B cell (primary cell): ENCODE measurements around the gene GGACT. TPM values are rescaled to one million over a fixed set of nuclear protein-coding genes. Genes with fewer than 3 reads are reported as not detected.

Experiments used
- ATAC-seq: fragments of 200-7000 bp; cut with Tn5 transposase; one replicate; pipeline ENCODE4 v1.10.0; 2021; ENCODE audit warnings: low read depth, mild to moderate bottlenecking, moderate number of reproducible peaks, moderate library complexity
- CTCF ChIA-PET: fragments of 350-600 bp; sonication (Branson Sonifier 250); formaldehyde crosslinking; loops from one replicate; lab custom pipeline; 2021; ENCODE audit warnings: antibody characterized with exemption, inconsistent platforms; lab: Charles Lee
- POLR2A ChIA-PET: fragments of 350-600 bp; sonication (Branson Sonifier 250); formaldehyde crosslinking; loops from one replicate; lab custom pipeline; 2021; ENCODE audit warnings: antibody characterized with exemption; lab: Charles Lee
- DNase-seq: peaks from one replicate; pipeline ENCODE4 v3.0.0; 2013
- H2AFZ ChIP-seq: 2 replicates; pipeline ENCODE4 v1.6.1; 2012; ENCODE audit warnings: mild to moderate bottlenecking, low read depth, low read length; ENCODE audit not compliant: insufficient read depth, poor library complexity, severe bottlenecking
- H3K27ac ChIP-seq, 2 donors: 1 replicate in 1 of 2; 2 replicates in 1 of 2; pipeline ENCODE4 v1.5.1; 2012 to 2013; ENCODE audit warnings: low read length in 2 of 2, mild to moderate bottlenecking in 2 of 2, moderate library complexity in 1 of 2
- H3K27me3 ChIP-seq, 4 experiments: fragments of 200-600 bp in 1 of 4; sonication (generic) in 1 of 4; replicated peaks in 1 of 4; 1 replicate in 2 of 4; 2 replicates in 2 of 4; pipeline versions ENCODE4 v1.6.1 to v1.7.0; 2013 to 2016; ENCODE audit warnings: low read length in 3 of 4, mild to moderate bottlenecking in 2 of 4, mixed read lengths in 1 of 4, moderate library complexity in 1 of 4; ENCODE audit not compliant: insufficient read depth in 4 of 4, control insufficient read depth in 3 of 4; ENCODE audit errors: control extremely low read depth in 1 of 4
- H3K36me3 ChIP-seq, 2 experiments: replicated peaks in 1 of 2; 1 replicate in 1 of 2; 2 replicates in 1 of 2; pipeline versions ENCODE4 v1.6.1 to v1.7.1; 2013; ENCODE audit warnings: low read length in 1 of 2; ENCODE audit not compliant: insufficient read depth in 2 of 2, control insufficient read depth in 1 of 2; ENCODE audit errors: control extremely low read depth in 1 of 2, extremely low read depth in 1 of 2
- H3K4me1 ChIP-seq, 2 donors: fragments of 200-600 bp in 1 of 2; sonication (generic) in 1 of 2; 1 replicate in 1 of 2; 2 replicates in 1 of 2; pipeline versions ENCODE4 v1.5.1 to v1.6.1; 2013 to 2017; ENCODE audit warnings: low read length in 2 of 2; ENCODE audit not compliant: control insufficient read depth in 2 of 2, insufficient read depth in 2 of 2
- H3K4me2 ChIP-seq: replicated peaks from 2 replicates; pipeline ENCODE3; 2012; ENCODE audit warnings: mild to moderate bottlenecking, low read depth, low read length; ENCODE audit not compliant: poor library complexity, severe bottlenecking
- H3K4me3 ChIP-seq, 5 experiments: fragments of 200-600 bp in 1 of 5; sonication (generic) in 1 of 5; 1 replicate in 3 of 5; 2 replicates in 2 of 5; pipeline versions ENCODE4 v1.5.1 to v1.7.0; 2011 to 2016; ENCODE audit warnings: low read length in 4 of 5, mild to moderate bottlenecking in 4 of 5, low read depth in 2 of 5, control low read depth in 1 of 5, moderate library complexity in 1 of 5; ENCODE audit not compliant: insufficient read depth in 1 of 5; ENCODE audit errors: control extremely low read depth in 1 of 5, extremely low read depth in 1 of 5
- H3K79me2 ChIP-seq: fragments of 200-600 bp; sonication (generic); one replicate; pipeline ENCODE4 v1.6.0; 2016; ENCODE audit warnings: low read length; ENCODE audit not compliant: control insufficient read depth, insufficient read depth
- H3K9ac ChIP-seq: fragments of 200-600 bp; sonication (generic); 2 replicates; pipeline ENCODE4 v1.6.1; 2017; ENCODE audit warnings: mild to moderate bottlenecking, low read length, moderate library complexity
- H3K9me3 ChIP-seq, 3 donors: one replicate each; pipeline versions ENCODE4 v1.6.1 to v1.7.1; 2013; ENCODE audit warnings: low read length in 2 of 3; ENCODE audit not compliant: control insufficient read depth in 2 of 3, insufficient read depth in 1 of 3; ENCODE audit errors: control extremely low read depth in 1 of 3
- H4K20me1 ChIP-seq: 2 replicates; pipeline ENCODE4 v1.6.0; 2012; ENCODE audit warnings: mild to moderate bottlenecking, low read length; ENCODE audit not compliant: insufficient read depth, control insufficient read depth, poor library complexity, severe bottlenecking
- H3K27ac Mint-ChIP-seq: one replicate; pipeline ENCODE4 v1.8.0; 2021; ENCODE audit warnings: mixed read lengths
- H3K27me3 Mint-ChIP-seq: one replicate; pipeline ENCODE4 v1.8.0; 2021; ENCODE audit warnings: mixed read lengths
- H3K4me1 Mint-ChIP-seq: one replicate; pipeline ENCODE4 v1.8.0; 2021; ENCODE audit warnings: mixed read lengths
- H3K4me3 Mint-ChIP-seq: one replicate; pipeline ENCODE4 v1.8.0; 2021; ENCODE audit warnings: mixed read lengths
- H3K9me3 Mint-ChIP-seq: one replicate; pipeline ENCODE4 v1.8.0; 2022; ENCODE audit warnings: mixed read lengths; ENCODE audit not compliant: insufficient read depth
- CTCF ChIP-seq: fragments of 200-600 bp; IDR thresholded peaks from one replicate; pipeline ENCODE4 v1.8.0; 2022; ENCODE audit warnings: antibody characterized with exemption, mild to moderate bottlenecking
- EZH2 ChIP-seq: IDR thresholded peaks from 2 replicates; pipeline ENCODE4 v1.6.1; 2012; ENCODE audit warnings: borderline replicate concordance, low read depth, mild to moderate bottlenecking, moderate library complexity, low read length; ENCODE audit not compliant: insufficient read depth, poor library complexity, severe bottlenecking
- WGBS: methylation state at CpG from one replicate; pipeline ENCODE4 v1.1.5; 2013; ENCODE audit warnings: missing lambda C conversion rate; ENCODE audit not compliant: insufficient coverage; 5-methylcytosine and 5-hydroxymethylcytosine counted together
- intact Hi-C: fragments of 100-400 bp; cut with micrococcal nuclease; formaldehyde crosslinking; loops from one replicate; pipeline ENCODE4 v1.10.0; 2022
- polyA plus RNA-seq: library from polyadenylated mRNA; depleted of rRNA; stranded (reverse); fragments of >200 nt; gene quantifications from 2 replicates; pipeline ENCODE4 v1.2.3, GENCODE V29; 2012
- total RNA-seq, 2 donors: library from RNA; stranded (reverse); fragments of 120-200 nt in 1 of 2; gene quantifications; 1 replicate in 1 of 2; 2 replicates in 1 of 2; pipeline versions ENCODE4 v1.2.3 to v1.2.4, GENCODE V29; 2013 to 2022

The GGACT gene
- total and polyA plus RNA-seq, 2 donors (not counting 1 experiment from before 2014, with no cell fraction given), result 3.2 to 3.5 TPM

- Mint-ChIP-seq H3K27me3 (no peaks in the 10 kb centered on the region), H3K27ac (no peak overlapping the region), H3K4me1 (no peaks in the 10 kb centered on the region), H3K4me3 (no peak overlapping the region), H3K9me3 (no peaks in the 10 kb centered on the region)
- no peak overlapping the region for H3K9ac ChIP-seq
- no peak overlapping the region for H3K27ac ChIP-seq
- no peaks in the 10 kb centered on the region for H3K9me3 ChIP-seq
- no peak for TF ChIP-seq EZH2
- TF ChIP-seq CTCF, result no peak
- ChIA-PET CTCF (no interaction called here), POLR2A (no interaction called here)
- no peak for ATAC-seq
- no peaks in the 10 kb centered on the region for H4K20me1 ChIP-seq
- intact Hi-C loops, result no loop called here
- H2AFZ ChIP-seq, result no peak overlapping the region
- H3K79me2 ChIP-seq, result no peaks in the 10 kb centered on the region
- H3K27me3 ChIP-seq, result no peaks in the 10 kb centered on the region
- WGBS, result 90% methylated on average over 3 of the region's 4 CpGs
- H3K4me2 ChIP-seq, result no peak overlapping the region
- DNase-seq, result no peak
- no peaks in the 10 kb centered on the region for H3K4me1 ChIP-seq
- no peak overlapping the region for H3K4me3 ChIP-seq
- H3K36me3 ChIP-seq, result no peaks in the 10 kb centered on the region
Observed at GRCh38 chr13:100490692-100491091, 97.9 kb downstream of the GGACT start.

GRCh38 chr13:100485265-100485664, 103.3 kb downstream of the GGACT start:
- no peak overlapping the region for H3K4me3 Mint-ChIP-seq
- WGBS, result no CpG with 5 or more reads among the region's 2 CpGs
- H3K9ac ChIP-seq, result no peak overlapping the region
- no peak overlapping the region for H3K4me3 ChIP-seq
- no peaks in the 10 kb centered on the region for H4K20me1 ChIP-seq
- no peaks in the 10 kb centered on the region for H3K27me3 Mint-ChIP-seq
- TF ChIP-seq CTCF (no peak), EZH2 (no peak)
- DNase-seq (no peak), ATAC-seq (no peak)
- intact Hi-C loops, result no loop called here
- peaks cover 15% of the 10 kb centered on the region for H3K4me1 Mint-ChIP-seq
- H3K9me3 ChIP-seq, result no peaks in the 10 kb centered on the region
- no peak overlapping the region for H3K27ac ChIP-seq
- peaks cover 0 to 5% of the 10 kb centered on the region in 2 donors for H3K4me1 ChIP-seq
- H3K4me2 ChIP-seq, result no peak overlapping the region
- ChIA-PET POLR2A (no interaction called here), CTCF (interaction anchor here (1.1 kb wide), 1 partner anchor 30 kb away, joined by 3 read pairs; no protein-coding TSS in a partner anchor)
- H2AFZ ChIP-seq, result no peak overlapping the region
- no peaks in the 10 kb centered on the region for H3K79me2 ChIP-seq
- H3K27ac Mint-ChIP-seq, result no peak overlapping the region
- H3K9me3 Mint-ChIP-seq, result no peaks in the 10 kb centered on the region
- H3K27me3 ChIP-seq, result no peaks in the 10 kb centered on the region
- H3K36me3 ChIP-seq, result no peaks in the 10 kb centered on the region
